ENCODE data around the gene PLCH1. TPM values are rescaled to one million over a fixed set of nuclear protein-coding genes. Genes with fewer than 3 reads are reported as not detected.
A peak's percentile ranks its signal among the peaks of the same experiment; 100 is the strongest.

The PLCH1 gene
- total and polyA plus RNA-seq, 2 of the 13 experiments (the other 11 are each of a cell fraction or from before 2014, with no cell fraction given): 2.0 to 3.0 TPM

GRCh38 chr3:155354658-155355057 lies 390.2 kb downstream of the PLCH1 start (continued):
- no peak for TF ChIP-seq MNT (IDR thresholded peaks at IDR 0.05)
- TF ChIP-seq ZNF549 (CRISPR knock-in tag; IDR thresholded peaks at IDR 0.05): 0 out of 2 replicates have a peak, but pooled peaks have one; percentile 45
- TF ChIP-seq ZNF609 (CRISPR knock-in tag; IDR thresholded peaks at IDR 0.05; ENCODE audit: borderline replicate concordance): no peak
- TF ChIP-seq ZNF788 (CRISPR knock-in tag; IDR thresholded peaks at IDR 0.05; ENCODE audit: borderline replicate concordance): no peak
- TF ChIP-seq ZBED4 (CRISPR knock-in tag; IDR thresholded peaks at IDR 0.05; ENCODE audit: borderline replicate concordance): no peak
- TF ChIP-seq ZNF331 (CRISPR knock-in tag; IDR thresholded peaks at IDR 0.05): peak; percentile 36; the same call in 1 of the 2 replicates
- no peak for TF ChIP-seq MYPOP (CRISPR knock-in tag; IDR thresholded peaks at IDR 0.05)
- no peak for TF ChIP-seq ZFP82 (CRISPR knock-in tag; IDR thresholded peaks at IDR 0.05; ENCODE audit: borderline replicate concordance)
- 0 out of 2 replicates have a peak, but pooled peaks have one; percentile 15 for TF ChIP-seq ZNF644 (CRISPR knock-in tag; IDR thresholded peaks at IDR 0.05; ENCODE audit: low read depth)
- TF ChIP-seq EHMT2 (IDR thresholded peaks at IDR 0.05; ENCODE audit: borderline replicate concordance, low read depth, low read length): no peak
- TF ChIP-seq ZBTB43 (CRISPR knock-in tag; conservative IDR thresholded peaks at IDR 0.05): no peak
- TF ChIP-seq MED8 (CRISPR knock-in tag; IDR thresholded peaks at IDR 0.05; ENCODE audit: insufficient replicate concordance): no peak
- TF ChIP-seq ZMYM2 (CRISPR knock-in tag; IDR thresholded peaks at IDR 0.05): peak; percentile 43; the same call in 1 of the 2 replicates
- peak; percentile 73; the same call in 1 of the 2 replicates for TF ChIP-seq ESRRA (CRISPR knock-in tag; IDR thresholded peaks at IDR 0.05; ENCODE audit: low read depth)
- TF ChIP-seq ZNF546 (CRISPR knock-in tag; conservative IDR thresholded peaks at IDR 0.05): no peak
- TF ChIP-seq AGO2 (optimal IDR thresholded peaks at IDR 0.05; ENCODE audit: low read depth, low read length): no peak
- no peak for TF ChIP-seq NAIF1 (CRISPR knock-in tag; IDR thresholded peaks at IDR 0.05; ENCODE audit: borderline replicate concordance)

Data from HepG2 (cell line).